GM23338 (cell line): ENCODE measurements around the gene AP4E1. TPM values are rescaled to one million over a fixed set of nuclear protein-coding genes. Genes with fewer than 3 reads are reported as not detected.

Experiments
- ATAC-seq: fragments of 200-7000 bp; cut with Tn5 transposase; 3 replicates; pipeline ENCODE4 v1.9.1; 2020
- DNase-seq: peaks from one replicate; pipeline ENCODE4 v3.0.0-alpha.2; 2015; ENCODE audit warnings: low spot score
- H2AFZ ChIP-seq: fragments of 200-600 bp; sonication (generic); 2 replicates; pipeline ENCODE4 v1.8.0; 2016; ENCODE audit warnings: antibody characterized with exemption, mild to moderate bottlenecking, moderate library complexity
- H3F3A ChIP-seq: fragments of 200-600 bp; sonication (generic); replicated peaks from 2 replicates; pipeline ENCODE4 v1.8.0; 2017; ENCODE audit warnings: antibody characterized with exemption, mixed run types, low read depth
- H3K27ac ChIP-seq: fragments of 200-600 bp; sonication (generic); 2 replicates; pipeline ENCODE4 v1.6.1; 2016; ENCODE audit warnings: low read depth
- H3K27me3 ChIP-seq: fragments of 200-600 bp; sonication (generic); 2 replicates; pipeline ENCODE4 v1.8.0; 2016; ENCODE audit warnings: mild to moderate bottlenecking, mixed run types, moderate library complexity; ENCODE audit not compliant: insufficient read depth
- H3K36me3 ChIP-seq: fragments of 200-600 bp; sonication (generic); 2 replicates; pipeline ENCODE4 v1.8.0; 2016; ENCODE audit warnings: mild to moderate bottlenecking; ENCODE audit not compliant: insufficient read depth
- H3K4me1 ChIP-seq: fragments of 200-600 bp; sonication (generic); 2 replicates; pipeline ENCODE4 v1.8.0; 2016; ENCODE audit warnings: mild to moderate bottlenecking, moderate library complexity; ENCODE audit not compliant: insufficient read depth
- H3K4me2 ChIP-seq: fragments of 200-600 bp; sonication (generic); 2 replicates; pipeline ENCODE4 v1.7.1; 2017; ENCODE audit warnings: mixed run types
- H3K4me3 ChIP-seq: fragments of 200-600 bp; sonication (generic); 2 replicates; pipeline ENCODE4 v1.6.1; 2016; ENCODE audit warnings: mixed run types
- H3K79me2 ChIP-seq: fragments of 200-600 bp; sonication (generic); replicated peaks from 2 replicates; pipeline ENCODE4 v1.8.0; 2017; ENCODE audit warnings: mild to moderate bottlenecking; ENCODE audit not compliant: insufficient read depth
- H3K9me2 ChIP-seq: fragments of 200-600 bp; sonication (generic); 2 replicates; pipeline ENCODE4 v1.8.0; 2017; ENCODE audit not compliant: insufficient read depth
- H4K20me1 ChIP-seq: fragments of 200-600 bp; sonication (generic); replicated peaks from 2 replicates; pipeline ENCODE4 v1.8.0; 2017; ENCODE audit warnings: mild to moderate bottlenecking; ENCODE audit not compliant: insufficient read depth
- H3K27ac Mint-ChIP-seq: 2 replicates; pipeline ENCODE4 v1.8.0; 2020; ENCODE audit warnings: inconsistent platforms, mild to moderate bottlenecking, moderate library complexity, mixed read lengths
- H3K27me3 Mint-ChIP-seq: 3 replicates; pipeline ENCODE4 v1.8.0; 2022; ENCODE audit warnings: low read depth, mild to moderate bottlenecking, moderate library complexity, mixed read lengths, inconsistent platforms; ENCODE audit not compliant: insufficient read depth, poor library complexity
- H3K36me3 Mint-ChIP-seq: 3 replicates; pipeline ENCODE4 v1.8.0; 2021; ENCODE audit warnings: low read depth, mild to moderate bottlenecking, inconsistent platforms, moderate library complexity, mixed read lengths
- H3K4me1 Mint-ChIP-seq: 3 replicates; pipeline ENCODE4 v1.8.0; 2020; ENCODE audit warnings: mild to moderate bottlenecking, inconsistent platforms, mixed read lengths
- H3K4me3 Mint-ChIP-seq: 3 replicates; pipeline ENCODE4 v1.8.0; 2021; ENCODE audit warnings: moderate library complexity, mild to moderate bottlenecking, inconsistent platforms, mixed read lengths
- H3K9me3 Mint-ChIP-seq: 3 replicates; pipeline ENCODE4 v1.8.0; 2020; ENCODE audit warnings: moderate library complexity, mild to moderate bottlenecking, inconsistent platforms, mixed read lengths
- ETS1 ChIP-seq: IDR thresholded peaks from 2 replicates; pipeline ENCODE4 v1.6.1; 2016; ENCODE audit warnings: antibody characterized with exemption
- EZH2 ChIP-seq: fragments of 200-600 bp; sonication (generic); IDR thresholded peaks from one replicate; pipeline ENCODE4 v1.8.0; 2017; ENCODE audit warnings: antibody characterized with exemption, mild to moderate bottlenecking, low read depth; ENCODE audit not compliant: unreplicated experiment
- NANOG ChIP-seq: IDR thresholded peaks from 2 replicates; pipeline ENCODE4 v1.6.1; 2016; ENCODE audit warnings: antibody characterized with exemption, borderline replicate concordance
- REST ChIP-seq: IDR thresholded peaks from one replicate; pipeline ENCODE4 v1.6.1; 2018; ENCODE audit warnings: antibody characterized with exemption; ENCODE audit not compliant: unreplicated experiment
- ZNF114 ChIP-seq: fragments of 250-450 bp; sonication (Bioruptor Pico); IDR thresholded peaks from 2 replicates; pipeline ENCODE4 v1.5.0; 2020; ENCODE audit warnings: mild to moderate bottlenecking, moderate library complexity
- ZNF331 ChIP-seq: fragments of 250-450 bp; sonication (Bioruptor Pico); IDR thresholded peaks from 2 replicates; pipeline ENCODE4 v1.5.0; 2020; ENCODE audit warnings: low read depth, mild to moderate bottlenecking, moderate library complexity
- ZNF462 ChIP-seq: fragments of 250-450 bp; sonication (Bioruptor Pico); IDR thresholded peaks from 2 replicates; pipeline ENCODE4 v1.5.0; 2020; ENCODE audit warnings: mild to moderate bottlenecking, moderate library complexity
- polyA plus RNA-seq: library from polyadenylated mRNA; unstranded; fragments of >200 nt; fragmentation: Nextera tagmentation; extraction: Ambion mirVana; gene quantifications from 2 replicates; pipeline ENCODE4 v1.2.1, GENCODE V29; 2016
- total RNA-seq: library from RNA; depleted of rRNA; stranded (reverse); fragments of >200 nt; shearing (Covaris generic); gene quantifications from 2 replicates; pipeline ENCODE4 v1.2.3, GENCODE V29; 2014

AP4E1 gene
- total and polyA plus RNA-seq, 2 experiments from 2014 or later = 4.4 to 15.4 TPM

- TF ChIP-seq REST (no peak), ETS1 (no peak)
Measured at GRCh38 chr15:50880651-50881114, 27.8 kb upstream of the AP4E1 start (continued).

GRCh38 chr15:50881121-50882048 lies 27.1 kb upstream of the AP4E1 start:
- Mint-ChIP-seq H3K27me3 (peaks cover 3% of the 10 kb centered on the region), H3K4me3 (no peak overlapping the region), H3K4me1 (peaks cover 5% of the 10 kb centered on the region; the same call in 2 of the 3 replicates), H3K9me3 (no peaks in the 10 kb centered on the region), H3K36me3 (no peaks in the 10 kb centered on the region), H3K27ac (no peak overlapping the region)
- H2AFZ ChIP-seq = no peak overlapping the region
- no peak overlapping the region for H3K4me2 ChIP-seq
- no peak for ATAC-seq
- H3K27ac ChIP-seq = no peak overlapping the region
- no peak overlapping the region for H3K4me3 ChIP-seq
- no peaks in the 10 kb centered on the region for H3K27me3 ChIP-seq
- no peaks in the 10 kb centered on the region for H3F3A ChIP-seq
- H3K4me1 ChIP-seq = no peaks in the 10 kb centered on the region
- no peaks in the 10 kb centered on the region for H3K36me3 ChIP-seq
- no peaks in the 10 kb centered on the region for H4K20me1 ChIP-seq
- no peak for DNase-seq
- no peaks in the 10 kb centered on the region for H3K9me2 ChIP-seq
- H3K79me2 ChIP-seq = no peaks in the 10 kb centered on the region
- TF ChIP-seq EZH2 (no peak), ZNF114 (CRISPR knock-in tag) (no peak), ZNF331 (CRISPR knock-in tag) (no peak), NANOG (no peak), ZNF462 (CRISPR knock-in tag) (no peak), REST (no peak)
